Stimulated activated effector memory CD8-positive, alpha-beta T cell treated with anti-CD3 and anti-CD28 coated beads, Interleukin-12 subunit alpha, Interleukin-12 subunit beta, amount 100 ng/mL, for 72 hours (primary cell): ENCODE data around the gene DNM2.
"Not testable (repeated sequence)": the region's sequence is repeated elsewhere in the genome, so short reads cannot be mapped to it uniquely, and the experiment has no call there.

ENCODE experiments used
- ATAC-seq: fragments of 150-1000 bp; cut with Tn5 transposase; 2 replicates; pipeline ENCODE4 v1.10.0; 2021
- DNase-seq, 2 donors: peaks; one replicate each; pipeline ENCODE4 v3.0.0; 2021 to 2022; ENCODE audit warnings: low spot score in 2 of 2
- H3K27ac Mint-ChIP-seq: one replicate; pipeline ENCODE4 v1.8.0; 2022; ENCODE audit warnings: mild to moderate bottlenecking, mixed read lengths
- H3K36me3 Mint-ChIP-seq: one replicate; pipeline ENCODE4 v1.8.0; 2022; ENCODE audit warnings: mild to moderate bottlenecking, mixed read lengths
- H3K4me1 Mint-ChIP-seq: one replicate; pipeline ENCODE4 v1.8.0; 2022; ENCODE audit warnings: mixed read lengths
- H3K4me3 Mint-ChIP-seq: one replicate; pipeline ENCODE4 v1.8.0; 2022; ENCODE audit warnings: mild to moderate bottlenecking, mixed read lengths
- H3K9me3 Mint-ChIP-seq: one replicate; pipeline ENCODE4 v1.8.0; 2022; ENCODE audit warnings: mixed read lengths

Gene DNM2

DNA sequence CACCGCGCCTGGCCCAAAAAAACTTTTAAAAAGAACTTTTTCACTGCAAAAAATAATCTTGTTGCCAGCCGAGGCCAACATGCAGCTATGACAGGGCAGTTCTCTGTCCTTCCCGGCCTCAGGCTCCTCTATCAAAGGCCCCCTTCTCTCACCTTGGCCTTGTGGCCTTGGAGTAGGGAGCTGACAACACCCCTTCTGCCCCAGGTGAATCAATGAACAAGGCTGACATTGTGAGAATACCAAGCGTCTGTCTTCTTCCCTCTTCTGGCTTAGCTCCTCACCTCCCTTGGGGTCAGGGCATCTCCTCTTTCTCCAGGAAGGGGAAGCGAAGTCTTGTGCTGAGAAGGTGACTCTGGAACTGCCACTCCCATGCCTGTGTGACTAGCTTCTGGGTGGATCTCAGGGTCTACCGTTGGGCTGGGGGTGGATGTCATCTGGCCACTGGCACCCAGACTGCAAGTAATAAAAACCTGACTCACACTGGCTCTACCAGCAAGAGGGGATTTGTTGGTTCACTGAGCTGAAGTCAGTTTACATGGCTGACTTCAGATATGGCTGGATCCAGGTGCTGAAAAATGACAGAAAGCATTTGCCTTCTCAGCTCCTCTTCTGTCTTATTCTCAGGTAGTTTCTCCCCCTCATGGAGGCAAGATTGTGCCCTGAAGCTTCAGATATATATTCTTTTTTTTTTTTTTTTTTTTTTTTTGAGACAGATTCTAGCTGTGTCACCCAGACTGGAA lies 136.6 kb downstream of the DNM2 start:
- DNase-seq: no peak

DNA sequence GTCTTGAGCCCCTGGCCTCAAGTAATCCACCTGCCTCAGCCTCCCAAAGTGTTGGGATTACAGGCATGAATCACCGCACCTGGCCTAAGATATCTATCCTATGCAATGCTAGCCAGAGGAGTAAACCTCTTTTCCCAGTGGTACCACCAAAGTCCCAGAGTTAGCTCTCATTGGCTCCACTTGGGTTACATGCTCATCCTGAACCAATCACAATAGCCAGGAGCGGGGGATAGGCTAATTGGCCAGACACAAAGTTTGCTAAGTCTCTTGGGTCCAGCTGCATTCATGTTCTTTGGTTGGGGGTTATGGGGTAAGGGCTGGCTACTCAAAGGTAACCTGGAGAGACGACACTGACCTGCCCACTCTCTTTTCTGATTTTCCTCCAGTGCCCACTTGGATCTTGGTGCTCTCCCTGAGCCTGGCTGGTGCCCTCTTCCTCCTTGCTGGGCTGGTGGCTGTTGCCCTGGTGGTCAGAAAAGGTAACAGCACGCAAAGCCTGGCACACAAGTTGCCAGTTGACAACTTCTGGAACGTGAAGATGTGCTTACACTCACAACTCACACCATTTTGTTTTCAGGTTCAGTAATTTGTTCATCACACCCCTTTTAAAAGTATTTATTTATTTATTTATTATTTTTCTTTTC lies 138.1 kb downstream of the DNM2 start:
- ATAC-seq (peak; percentile 65), DNase-seq (no peak)
- no peaks in the 10 kb centered on the region for H3K9me3 Mint-ChIP-seq
- H3K27ac Mint-ChIP-seq: peak overlapping the region; percentile 37
- no peaks in the 10 kb centered on the region for H3K4me1 Mint-ChIP-seq
- no peaks in the 10 kb centered on the region for H3K36me3 Mint-ChIP-seq
- H3K4me3 Mint-ChIP-seq: no peak overlapping the region

More for the DNA sequence above, 136.6 kb downstream of the DNM2 start:
- ATAC-seq: no peak
- no peaks in the 10 kb centered on the region for H3K4me1 Mint-ChIP-seq
- no peaks in the 10 kb centered on the region for H3K36me3 Mint-ChIP-seq
- no peak overlapping the region for H3K4me3 Mint-ChIP-seq
- no peak overlapping the region for H3K27ac Mint-ChIP-seq
- H3K9me3 Mint-ChIP-seq: no peaks in the 10 kb centered on the region

DNA sequence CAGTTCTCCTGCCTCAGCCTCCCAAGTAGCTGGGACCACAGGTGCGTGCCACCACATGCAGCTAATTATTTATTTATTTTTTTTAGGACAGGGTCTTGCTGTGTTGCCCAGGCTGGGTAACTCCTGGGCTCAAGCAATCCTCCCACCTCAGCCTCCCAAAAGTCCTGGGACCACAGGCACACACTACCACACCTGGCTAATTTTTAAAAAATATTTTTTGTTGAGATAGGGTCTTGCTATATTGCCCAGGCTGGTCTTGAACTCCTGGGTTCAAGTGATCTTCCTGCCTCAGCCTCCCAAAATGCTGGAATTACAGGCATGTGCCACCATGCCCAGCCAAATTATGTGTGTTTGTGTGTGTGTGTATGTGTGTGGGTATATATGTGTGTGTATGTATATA lies 139.0 kb downstream of the DNM2 start:
- not testable (repeated sequence) for DNase-seq, H3K9me3 Mint-ChIP-seq, H3K27ac Mint-ChIP-seq, H3K36me3 Mint-ChIP-seq, H3K4me3 Mint-ChIP-seq, H3K4me1 Mint-ChIP-seq, ATAC-seq

DNA sequence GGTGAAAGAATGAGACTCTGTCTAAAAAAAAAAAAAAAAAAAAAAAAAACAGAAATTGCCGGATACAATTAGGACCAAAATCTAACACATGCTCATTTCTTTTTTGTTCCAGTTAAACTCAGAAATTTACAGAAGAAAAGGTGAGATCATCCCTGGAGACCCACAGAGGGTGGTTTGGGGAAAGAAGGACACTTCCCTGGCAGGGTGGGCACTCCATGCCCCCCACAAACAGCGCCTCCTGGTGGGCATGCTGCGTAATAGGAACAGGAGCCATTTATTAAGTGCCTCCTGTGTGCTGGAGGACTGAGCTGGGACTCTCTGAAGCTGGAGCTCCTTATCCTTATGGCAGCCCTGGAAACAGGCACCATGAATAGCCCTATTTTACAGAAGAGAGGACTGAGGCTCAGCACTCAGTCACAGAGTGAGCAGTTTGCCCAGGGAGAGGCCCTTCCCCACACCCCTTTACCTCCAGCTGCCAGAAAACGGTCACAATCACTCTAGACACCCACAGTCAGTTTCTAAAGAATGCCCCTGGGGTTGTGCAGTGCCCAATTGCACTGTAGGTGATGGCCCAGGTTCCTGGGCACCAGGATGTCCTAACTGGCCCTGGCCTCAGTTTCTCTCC lies 140.4 kb downstream of the DNM2 start:
- DNase-seq (peak; percentile 42 to 77), ATAC-seq (peak; percentile 73)
- no peak overlapping the region for H3K4me3 Mint-ChIP-seq
- H3K27ac Mint-ChIP-seq: peak overlapping the region; percentile 26
- H3K4me1 Mint-ChIP-seq: peaks cover 3% of the 10 kb centered on the region
- H3K9me3 Mint-ChIP-seq: no peaks in the 10 kb centered on the region
- no peaks in the 10 kb centered on the region for H3K36me3 Mint-ChIP-seq

DNA sequence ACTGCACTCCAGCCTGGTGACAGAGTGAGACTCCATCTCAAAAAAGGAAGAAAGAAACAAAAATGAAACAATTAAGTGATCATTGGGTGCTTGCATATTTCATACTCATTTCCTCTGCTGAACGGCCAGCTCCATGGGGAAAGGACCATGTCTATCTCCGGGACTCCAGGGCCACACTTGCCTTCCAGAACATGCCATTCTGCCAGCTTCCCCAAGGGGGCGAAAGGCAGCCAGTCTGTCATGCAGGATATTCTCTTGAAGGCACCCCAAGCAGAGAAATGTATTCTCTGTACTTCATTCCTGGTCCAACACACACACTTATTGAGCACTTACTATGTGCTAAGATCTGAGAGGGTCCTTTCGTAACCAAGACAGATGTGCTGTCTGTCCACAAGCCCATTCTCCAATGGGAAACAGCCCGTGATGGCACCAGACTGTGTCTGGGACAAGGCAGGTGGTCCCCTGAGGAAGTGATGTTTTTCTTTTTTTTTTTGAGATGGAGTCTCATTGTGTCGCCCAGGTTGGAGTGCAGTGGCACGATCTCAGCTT lies 143.3 kb downstream of the DNM2 start:
- no peak overlapping the region for H3K4me3 Mint-ChIP-seq
- no peak overlapping the region for H3K27ac Mint-ChIP-seq
- ATAC-seq (no peak), DNase-seq (peak in 1 of 2 donors; percentile 62)
- H3K9me3 Mint-ChIP-seq: no peaks in the 10 kb centered on the region
- H3K4me1 Mint-ChIP-seq: peaks cover 15% of the 10 kb centered on the region
- no peaks in the 10 kb centered on the region for H3K36me3 Mint-ChIP-seq

DNA sequence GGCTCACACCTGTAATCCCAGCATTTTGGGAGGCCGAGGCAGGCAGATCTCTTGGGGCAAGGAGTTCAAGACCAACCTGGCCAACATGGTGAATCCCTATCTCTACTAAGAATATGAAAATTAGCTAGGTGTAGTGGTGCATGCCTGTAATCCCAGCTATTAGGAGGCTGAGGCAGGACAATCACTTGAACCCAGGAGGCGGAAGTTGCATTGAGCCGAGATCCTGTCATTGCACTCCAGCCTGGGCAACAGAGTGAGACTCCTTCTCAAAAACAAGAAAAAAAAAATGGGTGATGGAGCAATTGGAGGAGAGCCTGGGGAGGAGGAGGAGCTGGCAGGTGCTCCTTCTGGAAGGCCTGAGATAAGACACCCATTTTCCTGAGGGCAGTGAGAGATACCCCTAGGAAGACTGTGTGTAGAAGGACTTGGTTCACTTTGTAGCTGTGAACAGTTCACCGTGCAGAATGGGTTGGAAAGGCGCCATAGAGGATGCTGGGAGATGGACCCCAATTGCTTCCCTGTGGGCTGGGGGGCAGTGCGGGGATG lies 144.8 kb downstream of the DNM2 start:
- ATAC-seq: no peak
- peak overlapping the region; percentile 29 for H3K27ac Mint-ChIP-seq
- H3K4me3 Mint-ChIP-seq: no peak overlapping the region
- DNase-seq: no peak
- H3K9me3 Mint-ChIP-seq: no peaks in the 10 kb centered on the region
- H3K4me1 Mint-ChIP-seq: peaks cover 15% of the 10 kb centered on the region
- H3K36me3 Mint-ChIP-seq: no peaks in the 10 kb centered on the region

DNA sequence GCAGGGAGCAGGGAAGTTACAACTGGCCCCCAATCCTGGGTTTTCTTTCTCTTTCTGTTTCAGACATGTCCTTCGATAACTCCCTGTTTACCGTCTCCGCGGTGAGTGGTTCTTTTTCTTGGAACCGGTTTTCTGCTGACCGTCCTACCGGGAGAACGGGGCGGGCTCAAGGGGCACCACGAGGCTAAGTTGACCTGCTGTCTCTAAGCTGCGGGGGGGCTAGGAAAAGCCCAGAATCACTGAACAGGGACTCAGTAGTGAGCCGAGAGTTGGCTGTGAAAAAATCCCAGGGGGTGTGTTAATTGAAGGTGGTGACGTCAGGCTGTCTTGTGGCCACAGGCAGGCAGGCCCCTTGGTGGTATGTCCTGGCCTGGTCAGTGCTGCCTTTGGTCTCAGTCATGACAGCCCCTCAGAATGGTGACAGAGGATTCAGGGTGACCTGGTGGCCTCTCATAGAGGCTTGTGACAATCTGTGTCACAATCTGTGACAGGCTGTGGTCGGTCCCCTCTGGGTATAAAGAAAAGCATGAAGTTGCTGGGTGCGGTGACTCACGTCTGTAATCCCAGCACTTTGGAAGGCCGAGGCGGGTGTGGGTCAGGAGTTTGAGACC lies 145.3 kb downstream of the DNM2 start:
- no peak overlapping the region for H3K4me3 Mint-ChIP-seq
- ATAC-seq (no peak), DNase-seq (no peak)
- H3K9me3 Mint-ChIP-seq: no peaks in the 10 kb centered on the region
- H3K36me3 Mint-ChIP-seq: no peaks in the 10 kb centered on the region
- H3K27ac Mint-ChIP-seq: peak overlapping the region; percentile 29
- H3K4me1 Mint-ChIP-seq: peaks cover 20% of the 10 kb centered on the region

DNA sequence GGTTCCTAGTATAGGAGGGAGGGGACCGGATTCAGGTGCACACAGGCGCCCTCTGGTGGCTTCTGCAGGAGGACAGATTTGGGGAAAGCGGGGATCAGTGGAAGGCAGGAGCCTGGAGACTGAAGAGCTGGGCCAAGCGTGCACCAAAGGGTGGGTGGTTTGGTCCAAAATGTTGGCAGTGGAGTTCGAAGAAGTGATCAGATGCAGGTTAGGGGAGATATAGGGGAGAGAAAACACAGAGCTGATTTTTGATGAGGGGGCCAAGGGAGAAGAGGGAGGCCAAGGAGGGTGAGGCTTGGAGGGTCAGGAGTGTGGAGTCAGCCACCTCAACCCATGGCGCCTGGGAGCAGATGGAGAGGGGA lies 146.6 kb downstream of the DNM2 start:
- H3K4me3 Mint-ChIP-seq: peak overlapping the region; percentile 4
- H3K36me3 Mint-ChIP-seq: no peaks in the 10 kb centered on the region
- ATAC-seq (peak; percentile 91), DNase-seq (peak; percentile 82 to 91)
- no peaks in the 10 kb centered on the region for H3K9me3 Mint-ChIP-seq
- H3K27ac Mint-ChIP-seq: peak overlapping the region; percentile 43
- H3K4me1 Mint-ChIP-seq: peaks cover 26% of the 10 kb centered on the region

DNA sequence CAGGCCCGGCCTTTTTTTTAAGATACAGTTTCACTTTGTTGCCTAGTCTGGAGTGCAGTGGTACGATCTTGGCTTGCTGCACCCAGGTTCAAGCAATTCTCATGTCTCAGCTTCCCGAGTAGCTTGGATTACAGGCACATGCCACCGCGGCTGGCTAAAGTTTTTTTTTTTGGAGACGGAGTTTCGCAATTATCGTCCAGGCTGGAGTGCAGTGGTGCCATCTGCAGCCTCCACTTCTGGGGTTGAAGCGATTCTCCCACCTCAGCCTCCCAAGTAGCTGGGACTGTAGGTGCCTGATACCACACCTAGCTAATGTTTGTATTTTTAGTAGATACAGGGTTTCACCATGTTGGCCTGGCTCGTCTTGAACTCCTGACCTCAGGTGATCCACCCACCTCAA lies 148.6 kb downstream of the DNM2 start:
- Mint-ChIP-seq H3K36me3 (no peaks in the 10 kb centered on the region), H3K4me3 (no peak overlapping the region), H3K9me3 (no peaks in the 10 kb centered on the region), H3K27ac (no peak overlapping the region), H3K4me1 (peaks cover 40% of the 10 kb centered on the region)
- DNase-seq: no peak
- ATAC-seq: no peak

DNA sequence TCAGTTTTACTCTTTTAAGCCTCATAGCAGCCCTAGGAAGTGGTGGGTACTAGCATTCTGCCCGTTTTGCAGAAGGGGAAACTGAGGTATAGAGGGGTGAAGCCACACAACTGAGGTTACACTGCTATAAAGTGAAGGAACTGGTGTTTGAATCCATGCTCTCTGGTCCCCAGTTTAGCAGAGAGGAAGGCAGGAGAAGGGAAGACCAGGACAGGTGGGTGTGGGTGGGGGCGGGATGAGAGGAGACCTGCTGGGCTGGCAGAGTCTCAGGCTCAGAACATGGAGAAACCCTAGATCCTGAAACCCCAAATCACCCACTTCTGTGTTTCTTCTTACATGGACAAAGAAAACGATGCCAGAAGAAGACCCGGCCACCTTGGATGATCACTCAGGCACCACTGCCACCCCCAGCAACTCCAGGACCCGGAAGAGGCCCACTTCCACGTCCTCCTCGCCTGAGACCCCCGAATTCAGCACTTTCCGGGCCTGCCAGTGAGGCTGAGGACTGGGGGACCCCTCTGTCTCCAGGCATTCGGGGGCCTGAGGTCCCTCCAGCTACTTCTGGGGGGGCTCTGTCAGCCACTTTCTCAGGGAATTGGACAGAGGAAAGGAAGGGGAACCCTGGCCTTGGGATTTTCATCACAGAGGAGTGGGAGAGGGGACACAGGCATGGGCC lies 151.1 kb downstream of the DNM2 start:
- H3K4me3 Mint-ChIP-seq: no peak overlapping the region
- H3K4me1 Mint-ChIP-seq: peaks cover 40% of the 10 kb centered on the region
- H3K27ac Mint-ChIP-seq: peak overlapping the region; percentile 23
- DNase-seq: no peak
- H3K9me3 Mint-ChIP-seq: no peaks in the 10 kb centered on the region
- peaks cover 19% of the 10 kb centered on the region for H3K36me3 Mint-ChIP-seq
- ATAC-seq: no peak

DNA sequence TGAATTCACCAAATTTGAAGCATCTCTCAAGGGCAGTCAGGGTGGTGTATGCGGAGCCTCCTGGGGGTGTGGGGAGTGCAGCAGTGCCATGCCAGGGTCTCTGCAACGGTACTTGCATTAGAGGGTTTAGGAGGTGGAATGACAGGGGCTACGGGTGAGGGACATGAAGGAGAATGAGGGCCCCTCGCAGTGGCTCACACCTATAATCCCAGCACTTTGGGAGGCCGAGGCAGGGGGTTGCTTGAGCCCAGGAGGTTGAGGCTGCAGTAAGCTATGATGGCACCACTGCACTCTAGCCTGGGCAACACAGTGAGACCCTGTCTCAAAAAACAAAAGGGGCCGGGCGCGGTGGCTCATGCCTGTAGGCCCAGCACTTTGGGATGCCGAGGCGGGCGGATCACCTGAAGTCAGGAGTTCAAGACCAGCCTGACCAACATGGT lies 152.0 kb downstream of the DNM2 start:
- not testable (repeated sequence) for DNase-seq, ATAC-seq, H3K9me3 Mint-ChIP-seq
- H3K27ac Mint-ChIP-seq: peak overlapping the region; percentile 89
- peak overlapping the region; percentile 75 for H3K4me3 Mint-ChIP-seq
- peaks cover 32% of the 10 kb centered on the region for H3K4me1 Mint-ChIP-seq
- peaks cover 27% of the 10 kb centered on the region for H3K36me3 Mint-ChIP-seq

DNA sequence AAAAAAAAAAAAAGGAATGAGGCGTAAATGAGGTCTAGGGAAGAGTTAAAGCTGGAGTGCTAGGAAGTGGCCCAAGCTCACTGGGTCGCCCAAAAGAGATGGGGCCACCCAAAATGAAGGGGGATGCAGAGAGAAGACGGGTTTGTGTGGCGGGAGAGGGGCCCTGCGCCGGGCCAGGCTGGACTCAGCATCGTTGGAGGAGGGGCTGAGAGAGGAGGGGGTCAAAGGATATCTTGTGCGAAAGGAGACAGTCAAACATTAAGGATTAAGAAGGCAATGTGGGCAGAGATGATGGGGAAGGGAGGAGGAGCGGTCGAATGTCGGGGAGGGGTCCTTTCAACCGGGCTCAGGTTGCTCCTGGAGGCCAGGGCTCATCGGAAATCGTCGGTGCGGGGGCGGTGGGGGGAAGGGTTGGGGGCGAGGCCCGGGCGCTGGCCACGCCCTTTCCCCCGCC lies 152.6 kb downstream of the DNM2 start:
- Mint-ChIP-seq H3K36me3 (peaks cover 27% of the 10 kb centered on the region), H3K4me3 (peak overlapping the region; percentile 75), H3K9me3 (no peaks in the 10 kb centered on the region), H3K27ac (peak overlapping the region; percentile 89), H3K4me1 (peaks cover 32% of the 10 kb centered on the region)
- no peak for ATAC-seq
- DNase-seq: no peak

DNA sequence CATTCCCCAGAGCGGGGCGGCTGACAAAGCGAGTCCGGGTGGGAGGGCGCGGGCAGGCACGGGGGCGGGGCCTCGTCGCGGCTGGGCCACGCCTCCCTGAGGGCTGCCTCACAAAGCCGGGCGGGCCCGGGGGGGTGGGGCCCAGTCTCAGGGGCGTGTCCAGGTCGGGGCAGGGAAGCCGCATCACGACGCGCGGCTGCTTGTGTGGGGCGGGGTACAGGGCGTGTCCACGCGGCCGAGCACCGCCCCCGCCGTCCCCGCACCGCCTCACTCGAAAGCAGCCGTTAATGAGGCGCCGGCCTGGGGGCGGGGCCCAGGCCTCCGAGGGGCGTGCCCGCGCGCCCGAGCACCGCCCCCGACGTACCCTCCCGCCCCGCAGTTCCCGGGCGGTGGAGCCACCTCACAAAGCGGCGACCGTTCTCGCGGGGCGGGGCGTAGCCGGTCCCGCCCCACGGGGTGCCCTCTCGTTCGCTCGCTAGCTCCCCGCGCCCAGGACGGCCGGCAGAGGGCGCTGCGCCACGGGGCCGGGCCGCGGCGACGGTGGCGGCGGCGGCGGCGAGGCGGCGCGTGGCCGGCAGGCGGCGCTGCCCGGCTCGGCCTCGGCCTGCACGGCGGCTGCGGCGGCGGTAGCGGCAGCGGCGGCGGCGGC lies 153.2 kb downstream of the DNM2 start, which contains the start of gene CARM1:
Gene CARM1 (plus strand): TSS at position 599 of the 649 bp plus-strand sequence. CDS start 150 bp downstream, outside the sequence.
- Mint-ChIP-seq H3K4me1 (peaks cover 32% of the 10 kb centered on the region), H3K27ac (peak within 1 kb of the TSS; percentile 89)
- ATAC-seq: peak; percentile 91

More for the DNA sequence above, 153.2 kb downstream of the DNM2 start, which contains the start of gene CARM1:
- Mint-ChIP-seq H3K36me3 (peaks cover 27% of the 10 kb centered on the region), H3K9me3 (no peaks in the 10 kb centered on the region), H3K4me3 (peak within 1 kb of the TSS; percentile 79)
- peak; percentile 99 for DNase-seq
